ENCODE measurements around the gene PRKAA1. TPM values are rescaled to one million over a fixed set of nuclear protein-coding genes. Genes with fewer than 3 reads are reported as not detected.
A peak's percentile ranks its signal among the peaks of the same experiment; 100 is the strongest.

PRKAA1 gene
- total RNA-seq, 1 experiment from 2014 or later: 84.5 TPM

GRCh38 chr5:40834849-40835787 lies 36.9 kb upstream of the PRKAA1 start, which contains the start of gene RPL37:
RPL37 (minus strand) TSS chr5:40835222; CDS start chr5:40835185, 37 bp downstream.
- BruUV-seq (replicated peaks): TSS peak; percentile 99
- intact Hi-C loops (cut with micrococcal nuclease): loop anchor here (1.0 kb wide), 1 partner anchor 80 kb away; the partner anchor contains the start of gene TTC33
- CTCF ChIA-PET: no interaction called here

GRCh38 chr5:40834391-40834848 lies 36.2 kb upstream of the PRKAA1 start:
- POLR2A ChIA-PET (ENCODE audit: unreplicated experiment): interaction anchor here (0.6 kb wide), 1 partner anchor 153 kb away, joined by 4 read pairs; no protein-coding TSS in a partner anchor
- H3K9ac ChIP-seq (ENCODE audit: low read length): peak overlapping the region; percentile 98
- no peaks in the 10 kb centered on the region for H3K9me2 ChIP-seq (replicated peaks; ENCODE audit: low read length)
- intact Hi-C loops (cut with micrococcal nuclease): no loop called here
- peaks cover 50% of the 10 kb centered on the region for H3K36me3 ChIP-seq (ENCODE audit: low read depth, low read length)
- BruUV-seq (replicated peaks): TSS peak; percentile 62
- CTCF ChIA-PET: no interaction called here
- peak overlapping the region; percentile 87 for H3K4me3 ChIP-seq (ENCODE audit: low read length)
- no peak for ATAC-seq
- H2AFZ ChIP-seq (ENCODE audit: low read length): peak overlapping the region; percentile 96; the same call in 1 of the 2 replicates
- no peak for DNase-seq
- peak overlapping the region; percentile 67 for H3K27ac ChIP-seq (ENCODE audit: low read length)
- peaks cover 46% of the 10 kb centered on the region for H3K79me2 ChIP-seq (ENCODE audit: low read length)
- H4K20me1 ChIP-seq (ENCODE audit: low read length): peaks cover 48% of the 10 kb centered on the region
- H3K27me3 ChIP-seq (ENCODE audit: low read length): no peaks in the 10 kb centered on the region
- no peaks in the 10 kb centered on the region for H3K9me3 ChIP-seq (ENCODE audit: low read length)
- TF ChIP-seq CTCF (conservative IDR thresholded peaks at IDR 0.05; ENCODE audit: low read depth, low read length) (no peak), EZH2phosphoT487 (IDR thresholded peaks at IDR 0.05; ENCODE audit: borderline replicate concordance, low read length) (no peak), EZH2 (IDR thresholded peaks at IDR 0.05; ENCODE audit: low read length, unreplicated experiment) (no peak)
- H3K4me2 ChIP-seq (ENCODE audit: low read length): peak overlapping the region; percentile 89
- peaks cover 27% of the 10 kb centered on the region for H3F3A ChIP-seq (ENCODE audit: low read length, unreplicated experiment)
- H3K4me1 ChIP-seq (ENCODE audit: insufficient read depth, low read length): peaks cover 28% of the 10 kb centered on the region

More at GRCh38 chr5:40834849-40835787, 36.9 kb upstream of the PRKAA1 start, which contains the start of gene RPL37:
- H3K27ac ChIP-seq (ENCODE audit: low read length): peak within 1 kb of the TSS; percentile 70
- peak within 1 kb of the TSS; percentile 98 for H3K9ac ChIP-seq (ENCODE audit: low read length)
- H3F3A ChIP-seq (ENCODE audit: low read length, unreplicated experiment): peaks cover 24% of the 10 kb centered on the region
- H3K9me3 ChIP-seq (ENCODE audit: low read length): no peaks in the 10 kb centered on the region
- POLR2A ChIA-PET (ENCODE audit: unreplicated experiment): interaction anchor here (0.5 to 0.7 kb wide), 4 partner anchors 139 to 843 kb away, joined by 3 to 4 read pairs (median 4); no protein-coding TSS in a partner anchor
- H4K20me1 ChIP-seq (ENCODE audit: low read length): peaks cover 44% of the 10 kb centered on the region
- peaks cover 46% of the 10 kb centered on the region for H3K36me3 ChIP-seq (ENCODE audit: low read depth, low read length)
- peaks cover 46% of the 10 kb centered on the region for H3K79me2 ChIP-seq (ENCODE audit: low read length)
- peak within 1 kb of the TSS; percentile 87 for H3K4me3 ChIP-seq (ENCODE audit: low read length)
- peak within 1 kb of the TSS; percentile 96 for H2AFZ ChIP-seq (ENCODE audit: low read length)
- peaks cover 28% of the 10 kb centered on the region for H3K4me1 ChIP-seq (ENCODE audit: insufficient read depth, low read length)
- no peaks in the 10 kb centered on the region for H3K27me3 ChIP-seq (ENCODE audit: low read length)
- TF ChIP-seq CTCF (conservative IDR thresholded peaks at IDR 0.05; ENCODE audit: low read depth, low read length): no peak
- TF ChIP-seq EZH2 (IDR thresholded peaks at IDR 0.05; ENCODE audit: low read length, unreplicated experiment): no peak
- no peak for TF ChIP-seq EZH2phosphoT487 (IDR thresholded peaks at IDR 0.05; ENCODE audit: borderline replicate concordance, low read length)
- H3K4me2 ChIP-seq (ENCODE audit: low read length): peak within 1 kb of the TSS; percentile 89
- peak; percentile 98 for ATAC-seq
- DNase-seq: peak; percentile 99
- no peaks in the 10 kb centered on the region for H3K9me2 ChIP-seq (replicated peaks; ENCODE audit: low read length)

Data from PC-3 (cell line).